Mesenchymal stem cell (in vitro differentiated cells and primary cell): ENCODE results near the gene NKTR.
A peak's percentile ranks its signal among the peaks of the same experiment; 100 is the strongest.

Experiments used
- DNase-seq: peaks from one replicate; pipeline ENCODE4 v3.0.0-alpha.2; 2013
- H2AFZ ChIP-seq: one replicate; pipeline ENCODE4 v1.6.1; 2013; ENCODE audit warnings: low read depth, mild to moderate bottlenecking, control low read depth, inconsistent platforms, low read length, moderate library complexity
- H2AK5ac ChIP-seq: 2 replicates; pipeline ENCODE4 v1.6.1; 2013; ENCODE audit warnings: low read length, moderate library complexity, mild to moderate bottlenecking, inconsistent platforms; ENCODE audit not compliant: severe bottlenecking
- H2BK120ac ChIP-seq: one replicate; pipeline ENCODE4 v1.6.1; 2013; ENCODE audit warnings: low read depth, mild to moderate bottlenecking, inconsistent platforms, low read length, moderate library complexity
- H2BK12ac ChIP-seq, 2 experiments: one replicate each; pipeline ENCODE4 v1.6.1; 2013; ENCODE audit warnings: inconsistent platforms in 2 of 2, low read length in 2 of 2, mild to moderate bottlenecking in 2 of 2, moderate library complexity in 2 of 2, control low read depth in 1 of 2
- H2BK15ac ChIP-seq: one replicate; pipeline ENCODE4 v1.6.1; 2013; ENCODE audit warnings: mild to moderate bottlenecking, low read depth, inconsistent platforms; ENCODE audit not compliant: poor library complexity, severe bottlenecking
- H2BK5ac ChIP-seq: 2 replicates; pipeline ENCODE4 v1.6.1; 2013; ENCODE audit warnings: low read depth, mild to moderate bottlenecking, low read length, control low read depth, inconsistent platforms; ENCODE audit not compliant: poor library complexity, severe bottlenecking
- H3K14ac ChIP-seq, 2 experiments: one replicate each; pipeline ENCODE4 v1.6.1; 2013; ENCODE audit warnings: inconsistent platforms in 2 of 2, low read length in 2 of 2, control low read depth in 1 of 2, mild to moderate bottlenecking in 1 of 2, moderate library complexity in 1 of 2
- H3K18ac ChIP-seq, 2 experiments: one replicate each; pipeline ENCODE4 v1.6.1; 2013; ENCODE audit warnings: inconsistent platforms in 2 of 2, low read length in 2 of 2, control low read depth in 1 of 2, low read depth in 1 of 2, mild to moderate bottlenecking in 1 of 2
- H3K23ac ChIP-seq, 2 experiments: one replicate each; pipeline ENCODE4 v1.6.1; 2013; ENCODE audit warnings: inconsistent platforms in 2 of 2, low read length in 2 of 2, mild to moderate bottlenecking in 2 of 2, moderate library complexity in 2 of 2, control low read depth in 1 of 2
- H3K27ac ChIP-seq: 2 replicates; pipeline ENCODE4 v1.5.1; 2013; ENCODE audit warnings: mild to moderate bottlenecking, moderate library complexity, low read length, control low read depth, inconsistent platforms; ENCODE audit not compliant: poor library complexity, severe bottlenecking
- H3K27me3 ChIP-seq, 2 experiments: 2 replicates each; pipeline versions ENCODE4 v1.6.1 to v1.7.0; 2013; ENCODE audit warnings: low read length in 2 of 2, mild to moderate bottlenecking in 2 of 2, moderate library complexity in 2 of 2, control low read depth in 1 of 2, inconsistent platforms in 1 of 2; ENCODE audit not compliant: control insufficient read depth in 1 of 2, insufficient read depth in 1 of 2
- H3K36me3 ChIP-seq, 2 experiments: 2 replicates each; pipeline versions ENCODE4 v1.6.1 to v1.7.0; 2013; ENCODE audit warnings: low read length in 2 of 2, control low read depth in 1 of 2, inconsistent platforms in 1 of 2, low read depth in 1 of 2, mild to moderate bottlenecking in 1 of 2; ENCODE audit not compliant: insufficient read depth in 2 of 2, control insufficient read depth in 1 of 2
- H3K4ac ChIP-seq, 2 experiments: one replicate each; pipeline ENCODE4 v1.6.1; 2013; ENCODE audit warnings: inconsistent platforms in 2 of 2, low read length in 2 of 2, mild to moderate bottlenecking in 2 of 2, moderate library complexity in 2 of 2, control low read depth in 1 of 2, low read depth in 1 of 2
- H3K4me1 ChIP-seq: 2 replicates; pipeline ENCODE4 v1.6.1; 2013; ENCODE audit warnings: low read depth, low read length, control low read depth; ENCODE audit not compliant: control insufficient read depth, insufficient read depth
- H3K4me2 ChIP-seq: 2 replicates; pipeline ENCODE4 v1.6.1; 2013; ENCODE audit warnings: low read length, mild to moderate bottlenecking, inconsistent platforms; ENCODE audit not compliant: poor library complexity, severe bottlenecking
- H3K4me3 ChIP-seq, 2 experiments: 2 replicates each; pipeline versions ENCODE4 v1.5.1 to v1.7.0; 2013; ENCODE audit warnings: low read length in 2 of 2, mild to moderate bottlenecking in 2 of 2, control low read depth in 1 of 2, low read depth in 1 of 2; ENCODE audit not compliant: insufficient read depth in 1 of 2
- H3K79me1 ChIP-seq: replicated peaks from 2 replicates; pipeline ENCODE4 v1.6.1; 2013; ENCODE audit warnings: mild to moderate bottlenecking, control low read depth, low read length, inconsistent platforms; ENCODE audit not compliant: poor library complexity, severe bottlenecking
- H3K9ac ChIP-seq: 2 replicates; pipeline ENCODE4 v1.7.0; 2013; ENCODE audit warnings: mild to moderate bottlenecking, low read length, moderate library complexity
- H3K9me3 ChIP-seq: 2 replicates; pipeline ENCODE4 v1.7.0; 2013; ENCODE audit warnings: mild to moderate bottlenecking, low read length; ENCODE audit not compliant: control insufficient read depth
- H4K8ac ChIP-seq: one replicate; pipeline ENCODE4 v1.6.1; 2013; ENCODE audit warnings: inconsistent platforms, mild to moderate bottlenecking, low read length, moderate library complexity
- H4K91ac ChIP-seq: one replicate; pipeline ENCODE4 v1.6.1; 2013; ENCODE audit warnings: mild to moderate bottlenecking, low read length, inconsistent platforms
- WGBS: methylation state at CpG from one replicate; pipeline ENCODE4 v1.1.7; 2013; ENCODE audit warnings: mixed read lengths; 5-methylcytosine and 5-hydroxymethylcytosine counted together

Gene NKTR

GRCh38 chr3:42659451-42660130 lies 59.1 kb downstream of the NKTR start:
- 92% methylated on average over 22 of the region's 25 CpGs for WGBS

GRCh38 chr3:42660131-42660715 lies 59.7 kb downstream of the NKTR start:
- Histone ChIP-seq H4K91ac (no peak overlapping the region), H3K79me1 (peaks cover 28% of the 10 kb centered on the region), H2BK15ac (no peak overlapping the region), H3K27ac (no peak overlapping the region), H3K27me3 (no peaks in the 10 kb centered on the region), H4K8ac (no peak overlapping the region), H3K18ac (no peak overlapping the region), H2BK5ac (no peak overlapping the region), H2AK5ac (no peak overlapping the region), H2BK12ac (no peak overlapping the region), H3K14ac (no peak overlapping the region), H3K4me3 (no peak overlapping the region), H3K9me3 (no peaks in the 10 kb centered on the region), H3K23ac (no peak overlapping the region), H2BK120ac (no peak overlapping the region), H2AFZ (no peak overlapping the region), H3K4me1 (peaks cover 36% of the 10 kb centered on the region), H3K4ac (no peak overlapping the region), H3K4me2 (no peak overlapping the region), H3K9ac (no peak overlapping the region), H3K36me3 (peaks cover 45 to 83% of the 10 kb centered on the region in 2 experiments)
- DNase-seq, result peak; percentile 34
- WGBS, result 67% methylated on average over 6 of the region's 6 CpGs

More at GRCh38 chr3:42659451-42660130, 59.1 kb downstream of the NKTR start:
- Histone ChIP-seq H3K9me3 (no peaks in the 10 kb centered on the region), H2BK5ac (no peak overlapping the region), H2BK120ac (no peak overlapping the region), H3K27me3 (no peaks in the 10 kb centered on the region), H2BK12ac (no peak overlapping the region), H3K4me3 (no peak overlapping the region), H3K4ac (no peak overlapping the region), H3K36me3 (peaks cover 45 to 78% of the 10 kb centered on the region in 2 experiments), H2BK15ac (no peak overlapping the region), H4K91ac (no peak overlapping the region), H3K4me1 (peaks cover 40% of the 10 kb centered on the region), H3K79me1 (peaks cover 30% of the 10 kb centered on the region), H3K27ac (no peak overlapping the region), H3K4me2 (no peak overlapping the region), H3K23ac (no peak overlapping the region), H2AK5ac (no peak overlapping the region), H3K9ac (no peak overlapping the region), H3K18ac (no peak overlapping the region), H3K14ac (no peak overlapping the region), H4K8ac (no peak overlapping the region), H2AFZ (no peak overlapping the region)
- no peak for DNase-seq

- Histone ChIP-seq H4K8ac (no peak overlapping the region), H4K91ac (no peak overlapping the region), H3K9me3 (no peaks in the 10 kb centered on the region), H3K4me1 (peaks cover 30% of the 10 kb centered on the region), H2BK15ac (no peak overlapping the region), H3K4ac (no peak overlapping the region), H2BK5ac (no peak overlapping the region), H2BK120ac (no peak overlapping the region), H2AK5ac (no peak overlapping the region), H2BK12ac (no peak overlapping the region), H2AFZ (no peak overlapping the region), H3K23ac (no peak overlapping the region), H3K18ac (no peak overlapping the region), H3K27me3 (no peaks in the 10 kb centered on the region), H3K27ac (no peak overlapping the region), H3K79me1 (peaks cover 24% of the 10 kb centered on the region), H3K4me2 (no peak overlapping the region), H3K4me3 (no peak overlapping the region), H3K36me3 (peaks cover 45 to 84% of the 10 kb centered on the region in 2 experiments), H3K14ac (no peak overlapping the region), H3K9ac (no peak overlapping the region)
- DNase-seq, result no peak
- 66% methylated on average over 4 of the region's 4 CpGs for WGBS
These were observed 60.4 kb downstream of the NKTR start for GRCh38 chr3:42660898-42661297.

- WGBS, result 96% methylated on average over 4 of the region's 5 CpGs
- no peak overlapping the region for H4K8ac ChIP-seq
- no peak overlapping the region for H3K4ac ChIP-seq
- peaks cover 45 to 83% of the 10 kb centered on the region in 2 experiments for H3K36me3 ChIP-seq
- H2BK15ac ChIP-seq, result no peak overlapping the region
- peaks cover 20% of the 10 kb centered on the region for H3K79me1 ChIP-seq
- H3K9ac ChIP-seq, result no peak overlapping the region
- no peak overlapping the region for H4K91ac ChIP-seq
- peaks cover 23% of the 10 kb centered on the region for H3K4me1 ChIP-seq
- DNase-seq, result no peak
- no peak overlapping the region for H3K4me3 ChIP-seq
- no peak overlapping the region for H3K23ac ChIP-seq
- H3K4me2 ChIP-seq, result no peak overlapping the region
- no peaks in the 10 kb centered on the region for H3K9me3 ChIP-seq
- H3K14ac ChIP-seq, result no peak overlapping the region
- no peak overlapping the region for H2AK5ac ChIP-seq
- H3K27ac ChIP-seq, result no peak overlapping the region
- H2AFZ ChIP-seq, result no peak overlapping the region
- no peak overlapping the region for H3K18ac ChIP-seq
- no peak overlapping the region for H2BK12ac ChIP-seq
- H3K27me3 ChIP-seq, result no peaks in the 10 kb centered on the region
- H2BK120ac ChIP-seq, result no peak overlapping the region
- H2BK5ac ChIP-seq, result no peak overlapping the region
These were observed 61.1 kb downstream of the NKTR start for GRCh38 chr3:42661593-42662022.
